ENCODE measurements around the gene MED22.
"Not testable (repeated sequence)": the region's sequence is repeated elsewhere in the genome, so short reads cannot be mapped to it uniquely, and the experiment has no call there.

MED22 gene

DNA sequence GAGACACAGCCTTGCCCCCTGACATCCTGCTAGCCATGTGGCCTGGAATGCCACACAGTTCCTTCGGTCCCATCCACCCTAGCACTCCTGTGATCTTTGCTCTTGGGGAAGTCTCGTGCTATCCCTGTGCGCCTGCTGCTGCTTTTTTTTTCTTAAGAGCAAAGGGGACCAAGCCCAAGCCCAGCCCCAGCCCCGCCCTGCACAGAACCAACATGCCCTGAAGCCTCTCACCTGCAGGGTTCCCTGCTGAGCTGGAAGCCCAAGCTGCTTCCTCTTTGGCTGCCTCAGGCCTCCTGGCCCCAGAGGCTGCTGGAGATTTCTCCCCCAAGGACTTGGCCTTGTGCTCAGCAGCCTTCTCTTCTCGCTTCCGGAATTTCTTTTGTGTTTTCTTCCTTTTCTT is 13.8 kb downstream of the MED22 start:
- no peak for DNase-seq

GRCh38 chr9:133333566-133333965 is 14.4 kb downstream of the MED22 start:
- no peak for DNase-seq

DNA sequence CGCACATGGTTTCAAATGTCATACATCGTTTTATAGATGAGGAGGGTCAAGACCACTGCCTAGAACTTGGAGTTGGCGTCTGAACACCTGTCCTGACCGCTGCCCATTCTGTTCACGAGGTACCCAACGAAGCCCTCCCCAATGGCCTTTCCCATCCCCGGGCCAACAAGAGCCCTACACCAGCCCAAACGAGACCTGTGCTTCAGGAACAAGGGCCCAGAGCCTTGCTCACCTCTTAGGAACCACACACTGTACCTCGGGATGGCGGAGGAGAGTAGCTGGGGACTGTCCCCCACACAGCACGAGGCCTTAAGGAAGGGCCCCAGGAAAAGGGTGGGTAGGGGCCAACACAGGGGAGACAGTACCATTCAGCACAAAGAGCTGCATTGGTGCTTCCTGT is 14.9 kb downstream of the MED22 start:
- DNase-seq = no peak

DNA sequence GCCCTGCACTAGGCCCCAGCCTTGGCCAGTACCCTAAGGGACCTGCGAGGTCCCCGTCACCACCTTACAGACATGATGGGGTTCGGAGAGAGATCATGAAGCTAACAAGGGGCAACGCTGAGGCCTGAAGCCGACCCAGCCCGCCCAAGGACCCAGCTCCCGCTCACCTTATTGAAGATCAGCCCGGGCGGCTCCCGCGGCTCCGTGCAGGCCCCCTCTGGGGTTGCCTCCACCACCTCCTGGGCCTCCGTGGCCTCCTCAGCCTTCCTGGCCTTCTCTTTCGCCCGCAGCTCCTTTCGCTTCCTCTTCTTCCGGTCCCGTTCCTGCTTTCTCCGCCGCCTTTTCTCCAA is 15.6 kb downstream of the MED22 start:
- DNase-seq = no peak

DNA sequence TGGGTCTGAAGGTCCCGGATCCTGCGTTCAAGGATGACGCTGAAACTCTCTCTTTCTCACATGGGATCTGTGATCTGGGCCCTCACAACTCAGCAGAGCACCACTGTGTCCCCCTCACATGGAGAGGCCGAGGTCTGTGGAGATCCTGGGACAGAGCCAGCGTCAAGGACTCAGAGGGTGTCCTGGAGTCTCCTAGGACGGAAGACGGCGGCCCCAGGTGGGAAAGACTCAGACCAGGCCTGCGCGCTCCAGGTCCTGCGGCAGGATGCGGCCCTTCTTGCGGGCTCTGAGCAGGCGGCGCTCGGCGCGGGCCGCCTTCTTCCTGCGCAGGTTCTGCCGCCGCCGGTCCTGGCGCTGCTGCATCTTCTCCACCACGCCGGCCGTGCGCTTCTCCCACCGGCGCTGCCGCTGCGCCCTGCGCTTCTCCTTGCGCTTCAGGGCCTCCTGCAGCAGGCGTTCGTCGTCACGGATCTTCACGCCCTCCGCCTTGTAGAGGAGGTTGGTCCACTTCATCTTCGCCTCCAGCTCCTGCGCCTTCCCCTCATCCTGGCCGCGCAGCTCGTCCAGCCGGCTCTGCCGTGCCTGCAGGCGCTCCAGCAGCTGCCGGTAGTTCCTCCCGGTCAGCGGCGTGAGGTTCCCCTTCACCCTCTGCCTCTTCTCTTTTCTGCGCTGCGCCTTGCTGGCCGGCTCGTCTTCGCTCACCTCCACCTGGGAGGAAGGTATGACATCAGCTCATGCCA is 16.1 kb downstream of the MED22 start:
- DNase-seq = no peak

DNA sequence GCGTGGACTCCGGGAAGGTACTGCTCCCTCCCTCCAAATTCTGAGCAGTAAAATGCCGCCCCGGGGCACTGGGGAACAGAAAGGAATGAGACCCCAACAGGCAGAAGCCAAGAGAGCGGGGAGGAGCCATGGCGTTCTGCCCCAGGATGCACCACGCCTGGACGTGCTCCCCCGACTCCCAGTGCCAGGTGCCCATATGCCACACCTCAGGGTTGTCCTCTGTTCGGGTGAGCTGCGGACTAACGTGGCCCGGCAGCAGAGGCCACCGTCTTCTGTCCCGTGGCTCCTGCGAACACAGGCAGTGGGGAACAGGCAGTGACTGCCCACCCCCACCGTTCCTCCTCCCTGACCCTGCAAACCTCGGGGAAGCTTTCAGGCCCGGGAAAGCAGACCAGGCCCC is 16.7 kb downstream of the MED22 start:
- no peak for DNase-seq

DNA sequence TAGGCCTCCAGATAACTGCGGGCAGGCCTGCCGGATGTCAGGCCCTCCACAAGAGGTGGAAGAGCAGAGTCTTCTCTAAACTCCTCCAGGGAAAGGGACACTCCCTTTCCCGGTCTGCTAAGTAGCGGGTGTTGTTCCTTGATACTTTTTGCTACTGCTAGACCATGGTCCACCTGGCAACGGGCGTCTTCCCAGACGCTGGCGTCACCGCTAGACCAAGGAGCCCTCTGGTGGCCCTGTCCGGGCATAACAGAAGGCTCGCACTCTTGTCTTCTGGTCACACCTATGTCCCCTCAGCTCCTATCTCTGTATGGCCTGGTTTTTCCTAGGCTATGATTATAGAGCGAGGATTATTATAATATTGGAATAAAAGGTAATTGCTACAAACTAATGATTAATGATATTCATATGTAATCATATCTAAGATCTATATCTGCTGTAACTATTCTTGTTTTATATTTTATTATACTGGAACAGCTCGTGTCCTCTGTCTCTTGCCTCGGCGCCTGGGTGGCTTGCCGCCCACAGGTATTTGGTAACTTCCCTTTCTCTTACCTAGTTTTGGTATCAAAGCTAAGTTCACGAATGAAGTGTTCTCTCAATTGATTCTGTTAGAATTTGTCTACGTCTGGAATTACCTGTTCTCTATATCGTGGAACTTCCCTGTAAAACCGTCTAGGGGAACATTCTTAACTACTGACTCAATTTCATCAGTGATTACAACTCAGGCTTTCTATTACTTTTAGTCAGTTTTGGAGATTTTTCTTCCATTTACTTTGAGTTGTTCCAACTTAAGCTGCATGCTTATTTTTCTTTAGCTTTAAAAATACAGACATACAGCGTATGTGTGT is 18.4 kb downstream of the MED22 start:
- DNase-seq = peak; percentile 17

GRCh38 chr9:133327834-133328484 is 20.0 kb downstream of the MED22 start:
- no peak for DNase-seq

- not testable (repeated sequence) for DNase-seq
Measured at GRCh38 chr9:133327021-133327420, 20.9 kb downstream of the MED22 start.

DNA sequence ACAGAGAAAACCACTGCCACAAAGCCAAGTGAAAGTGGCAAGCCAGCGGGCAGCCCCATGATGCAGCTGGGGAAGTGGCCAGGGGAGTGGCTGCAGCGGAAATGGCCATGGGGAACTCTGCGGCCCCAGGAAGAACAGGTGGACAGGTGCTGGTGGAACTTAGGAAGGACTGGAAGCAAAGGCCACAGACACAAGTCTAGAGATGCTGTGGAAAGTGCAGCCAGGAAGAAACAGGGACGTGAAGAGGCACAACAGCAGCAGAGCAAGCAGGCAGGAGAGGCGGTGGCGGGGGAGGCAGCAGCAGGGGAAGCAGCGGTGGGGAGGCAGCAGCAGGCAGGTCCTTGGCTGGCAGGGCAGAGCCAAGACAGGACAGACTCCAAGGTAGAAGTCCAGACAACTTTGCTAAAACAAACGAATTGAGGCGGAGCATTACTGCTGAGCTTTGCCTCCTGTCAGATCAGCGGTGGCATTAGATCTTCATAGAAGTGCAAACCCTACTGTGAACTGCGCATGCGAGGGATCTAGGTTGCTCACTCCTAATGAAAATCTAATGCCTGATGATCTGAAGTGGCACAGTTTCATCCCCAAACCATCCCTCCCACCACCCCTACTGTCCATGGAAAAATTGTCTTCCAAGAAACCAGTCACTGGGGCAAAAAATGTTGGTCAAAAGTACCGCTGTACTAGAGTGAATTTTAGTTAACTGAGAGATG is 23.8 kb downstream of the MED22 start:
- no peak for DNase-seq

DNA sequence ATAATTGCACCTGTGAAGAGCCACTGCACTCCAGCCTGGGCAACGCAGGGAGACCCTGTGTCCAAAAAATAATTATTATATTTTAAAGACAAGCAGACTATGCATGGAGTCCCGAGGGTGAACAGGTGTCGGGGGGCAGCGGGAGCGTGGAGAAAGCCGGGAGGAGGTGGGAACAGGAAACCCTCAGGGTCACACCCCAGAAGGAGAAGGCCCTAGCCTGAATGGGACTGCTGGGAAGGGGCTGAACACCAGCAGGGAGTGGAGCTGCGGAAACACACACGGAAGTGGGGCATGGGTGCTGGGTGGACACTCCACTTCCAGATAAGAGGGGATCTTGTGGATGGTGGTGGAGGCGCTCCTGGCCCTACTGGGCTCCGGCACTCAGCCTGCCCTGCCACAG is 24.7 kb downstream of the MED22 start:
- DNase-seq = no peak

GRCh38 chr9:133322701-133323100 is 25.2 kb downstream of the MED22 start:
- no peak for DNase-seq

- DNase-seq = no peak
Measured at GRCh38 chr9:133321411-133321935, 26.5 kb downstream of the MED22 start.

GRCh38 chr9:133320421-133320881 is 27.5 kb downstream of the MED22 start:
- DNase-seq = no peak

DNA sequence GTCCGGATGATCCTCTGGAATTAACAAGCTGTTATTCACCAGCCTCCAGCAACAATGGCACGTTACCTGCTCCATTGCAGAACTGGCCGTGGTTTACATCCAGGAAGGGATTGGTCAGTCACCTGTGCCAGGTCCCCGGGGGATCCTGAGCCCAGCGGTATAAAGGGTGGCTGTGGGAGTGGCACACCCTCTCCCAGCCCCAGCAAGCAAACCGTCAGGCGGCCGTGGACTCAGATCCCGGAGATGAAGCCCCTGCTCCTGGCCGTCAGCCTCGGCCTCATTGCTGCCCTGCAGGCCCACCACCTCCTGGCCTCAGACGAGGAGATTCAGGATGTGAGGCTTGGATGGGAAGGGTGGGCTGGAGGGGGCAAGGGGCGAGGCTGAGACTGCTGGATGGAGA is 30.4 kb downstream of the MED22 start:
- DNase-seq = not testable (repeated sequence)

GRCh38 chr9:133315997-133316396 is 31.9 kb downstream of the MED22 start:
- no peak for DNase-seq

DNA sequence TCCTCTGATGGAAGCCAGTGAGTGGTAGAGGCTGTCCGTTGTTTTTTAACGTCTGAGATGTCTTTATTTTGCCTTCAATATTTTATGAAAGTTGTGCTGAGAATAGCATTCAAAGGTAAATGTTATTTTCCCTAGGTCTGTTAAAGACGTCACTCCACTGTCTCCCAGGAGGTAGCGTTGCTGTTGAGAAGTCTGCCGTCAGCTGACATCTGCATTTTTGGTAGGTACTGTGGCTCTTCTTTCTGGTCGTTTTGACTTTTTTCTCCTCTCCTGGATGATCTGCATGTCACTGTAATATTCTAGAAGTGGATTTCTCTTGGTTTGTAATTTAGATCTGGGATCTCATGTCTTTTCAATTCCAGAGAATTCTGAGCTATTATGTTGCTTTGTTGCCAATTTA is 38.3 kb downstream of the MED22 start:
- DNase-seq = no peak

DNA sequence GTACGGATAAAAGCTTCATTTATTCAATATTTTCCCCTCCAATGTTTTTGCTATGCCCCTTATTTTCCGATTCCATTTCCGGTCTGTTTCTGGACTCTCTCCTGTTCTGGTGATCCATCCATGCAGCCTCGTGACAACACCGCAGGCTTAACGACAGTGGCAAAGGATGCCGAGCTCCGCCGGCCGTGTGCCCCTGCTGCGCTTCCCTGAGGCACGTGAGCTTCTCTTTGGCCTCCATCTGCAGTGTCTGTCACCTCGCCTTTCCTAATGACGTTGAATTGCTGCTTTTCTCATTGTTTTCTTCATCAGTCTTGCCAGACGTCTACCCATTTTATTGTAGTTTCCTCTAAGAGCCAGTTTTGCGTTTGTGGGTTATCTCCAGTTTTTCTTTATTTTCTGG is 40.6 kb downstream of the MED22 start:
- no peak for DNase-seq

DNA sequence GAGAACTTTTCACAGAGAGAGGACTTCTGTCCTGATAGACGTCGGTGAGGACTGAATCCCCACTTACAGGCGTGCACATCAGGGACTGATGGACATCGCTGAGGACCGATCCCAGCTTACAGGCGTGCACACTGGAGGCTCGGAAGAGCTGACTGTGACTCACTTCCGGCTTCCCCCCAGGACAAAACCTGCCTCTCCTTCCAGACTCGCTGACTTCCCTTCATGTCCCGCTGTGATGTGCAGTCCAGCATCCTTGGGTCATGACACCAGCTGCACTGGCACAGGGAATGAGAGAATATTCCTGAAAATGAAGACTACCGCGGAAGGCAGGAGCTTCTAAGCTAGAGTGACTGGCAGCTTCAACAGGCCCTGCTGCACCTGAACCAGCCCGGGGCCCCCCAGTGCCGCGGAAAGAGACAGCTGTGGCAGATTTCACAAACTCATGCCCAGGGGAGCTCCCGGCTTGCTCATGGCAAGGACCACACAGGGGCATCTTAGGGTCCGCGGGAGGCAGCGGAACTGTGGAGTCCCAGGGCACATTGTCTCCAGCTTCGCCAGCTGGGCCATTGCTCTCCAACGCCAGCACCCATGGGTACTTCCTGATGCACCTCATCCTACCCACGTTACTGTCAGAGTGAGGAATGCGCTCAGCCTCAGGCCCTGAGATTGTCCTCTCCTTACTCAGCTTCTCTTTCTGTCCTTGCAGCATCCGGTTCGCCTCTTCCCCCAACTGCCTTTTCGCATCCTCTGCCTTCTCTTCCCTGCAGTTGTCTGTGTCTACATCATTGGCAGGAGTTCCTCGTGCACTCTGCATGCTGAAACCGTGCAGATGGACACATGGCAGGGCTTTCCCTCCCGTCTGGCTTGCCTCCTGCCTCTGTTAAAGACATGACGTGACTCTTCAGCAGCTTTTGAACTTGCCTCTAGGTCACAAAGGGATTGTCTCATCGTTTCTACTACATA is 41.4 kb downstream of the MED22 start:
- DNase-seq = peak; percentile 4

- no peak for DNase-seq
Measured at GRCh38 chr9:133305731-133306130, 42.2 kb downstream of the MED22 start.
